ENCODE measurements around the gene PRKCZ.
"Not testable (repeated sequence)": the region's sequence is repeated elsewhere in the genome, so short reads cannot be mapped to it uniquely, and the experiment has no call there.

Gene PRKCZ

DNA sequence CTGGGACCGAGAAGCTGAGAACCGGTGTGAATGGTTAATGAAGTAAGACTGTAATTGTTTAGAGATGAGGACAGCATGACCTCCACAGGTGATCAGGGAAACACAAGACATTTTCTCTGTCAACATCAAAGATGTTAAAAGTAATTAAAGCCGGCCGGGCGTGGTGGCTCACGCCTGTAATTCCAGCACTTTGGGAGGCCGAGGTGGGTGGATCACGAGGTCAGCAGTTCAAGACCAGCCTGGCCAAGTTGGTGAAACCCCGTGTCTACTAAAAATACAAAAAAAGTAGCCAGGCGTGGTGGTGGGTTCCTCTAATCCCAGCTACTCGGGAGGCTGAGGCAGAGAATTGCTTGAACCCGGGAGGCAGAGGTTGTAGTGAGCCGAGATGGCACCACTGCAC is 88.9 kb downstream of the PRKCZ start:
- DNase-seq: not testable (repeated sequence)

DNA sequence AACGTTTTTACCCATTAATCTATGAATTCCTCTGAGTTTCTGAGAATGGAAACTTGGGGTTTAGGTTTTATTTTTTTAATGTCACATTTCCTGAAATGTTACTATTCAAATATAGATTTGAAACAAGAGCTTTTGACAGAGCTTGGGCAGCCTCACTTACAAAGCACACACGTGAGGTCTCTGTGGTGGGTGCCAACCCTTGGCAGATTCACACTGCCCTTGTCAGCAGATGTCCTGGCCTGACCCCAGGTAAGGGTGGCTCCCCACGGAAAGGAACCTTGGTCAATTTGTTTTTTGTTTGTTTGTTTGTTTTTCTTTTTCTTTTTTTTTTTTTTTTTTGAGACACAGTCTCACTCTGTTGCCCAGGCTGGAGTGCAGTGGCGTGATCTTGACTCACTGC is 90.8 kb downstream of the PRKCZ start:
- DNase-seq: no peak

DNA sequence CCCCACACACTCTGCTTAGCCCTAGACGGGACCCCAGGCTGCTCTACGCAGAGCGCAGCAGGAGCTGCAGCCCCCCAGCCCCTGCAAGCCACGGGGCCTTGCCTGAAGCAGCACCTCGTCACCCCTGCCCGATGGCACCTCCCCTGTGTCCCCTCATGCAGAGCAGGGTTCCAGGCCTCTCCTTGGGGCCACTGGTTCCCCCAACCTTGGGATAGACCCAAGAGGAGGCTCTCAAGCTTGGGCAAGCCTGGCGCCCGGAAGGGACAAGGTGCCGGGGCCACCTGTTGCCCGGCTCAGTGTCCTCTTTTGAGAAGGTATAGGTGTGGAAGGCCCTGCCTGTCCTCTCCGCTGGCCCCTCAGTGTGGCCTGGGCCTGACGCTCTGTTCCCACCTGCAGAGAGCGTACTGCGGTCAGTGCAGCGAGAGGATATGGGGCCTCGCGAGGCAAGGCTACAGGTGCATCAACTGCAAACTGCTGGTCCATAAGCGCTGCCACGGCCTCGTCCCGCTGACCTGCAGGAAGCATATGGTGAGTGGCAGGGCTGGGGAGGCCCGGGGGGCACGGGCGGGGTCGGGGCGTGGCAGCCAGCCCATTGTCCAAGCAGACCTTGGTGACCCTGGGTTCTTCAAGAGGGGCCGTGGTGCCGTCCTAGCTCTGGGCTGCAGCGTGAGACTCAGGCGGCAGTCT is 93.7 kb downstream of the PRKCZ start:
- DNase-seq: no peak

DNA sequence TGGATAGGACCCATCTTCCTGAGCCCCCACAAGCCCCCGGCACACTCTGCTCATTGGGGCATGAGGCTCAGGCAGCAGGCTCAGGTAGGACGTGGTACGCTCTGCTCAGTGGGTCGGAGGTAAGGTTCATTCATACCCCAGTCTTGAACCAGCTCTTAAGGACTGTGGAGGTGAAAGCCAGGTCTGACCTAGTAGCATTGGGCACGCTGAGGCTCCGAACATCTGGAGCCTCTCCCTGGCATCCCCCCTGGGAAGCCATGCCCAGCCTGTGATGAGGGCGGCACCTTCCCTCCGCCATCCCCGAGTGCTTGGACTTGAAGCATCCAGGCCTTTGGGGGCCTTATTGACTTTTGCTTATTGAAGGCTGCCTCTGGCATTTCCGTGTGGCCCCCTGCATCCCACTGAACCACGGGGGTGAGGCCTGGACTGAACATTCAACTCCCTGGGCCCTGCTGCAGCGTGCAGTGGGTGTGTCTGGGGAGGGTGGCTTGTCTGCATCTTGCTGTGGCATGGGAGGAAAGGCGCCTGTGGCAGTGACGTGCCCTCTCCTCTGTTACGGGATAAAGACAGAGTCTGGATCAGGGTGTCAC is 94.4 kb downstream of the PRKCZ start:
- no peak for DNase-seq

DNA sequence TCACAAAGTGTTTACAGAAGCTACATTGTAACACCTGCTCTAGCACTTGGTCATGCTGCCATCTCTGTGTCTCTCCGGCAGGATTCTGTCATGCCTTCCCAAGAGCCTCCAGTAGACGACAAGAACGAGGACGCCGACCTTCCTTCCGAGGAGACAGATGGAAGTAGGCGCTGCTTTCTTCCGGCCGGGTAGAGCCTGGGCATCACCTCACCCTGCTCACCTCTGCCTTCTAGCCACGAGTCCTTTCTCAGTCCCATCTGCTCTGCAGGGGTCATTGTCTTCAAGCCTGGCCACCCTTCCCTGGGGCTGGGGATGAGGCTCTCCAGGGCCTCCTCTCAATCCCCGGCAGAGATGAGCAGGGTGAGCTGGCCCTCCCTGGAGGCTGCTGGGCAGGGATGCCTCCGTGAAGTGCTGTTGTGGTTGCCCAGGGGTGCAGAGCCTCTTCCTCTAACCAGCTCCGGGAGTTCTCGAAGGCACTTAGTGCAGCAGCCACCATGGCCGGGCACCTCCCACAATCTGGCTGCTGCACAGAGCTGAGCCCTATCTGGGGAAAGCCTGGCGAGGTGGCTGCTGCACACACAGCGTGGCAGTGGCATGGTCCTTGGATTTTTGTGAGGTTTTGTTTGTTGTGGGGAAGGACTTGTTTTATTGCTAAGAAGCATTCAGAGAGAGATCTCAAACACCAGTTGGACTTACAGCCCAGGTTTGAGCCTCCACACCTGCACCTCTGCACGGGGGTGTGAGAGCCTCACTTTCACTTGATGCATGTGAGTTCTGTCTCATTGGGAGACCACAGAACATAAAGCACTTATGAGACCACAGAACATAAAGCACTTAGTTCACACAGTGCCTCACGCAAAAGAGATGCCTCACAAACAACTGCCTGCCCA is 96.0 kb downstream of the PRKCZ start:
- no peak for DNase-seq

DNA sequence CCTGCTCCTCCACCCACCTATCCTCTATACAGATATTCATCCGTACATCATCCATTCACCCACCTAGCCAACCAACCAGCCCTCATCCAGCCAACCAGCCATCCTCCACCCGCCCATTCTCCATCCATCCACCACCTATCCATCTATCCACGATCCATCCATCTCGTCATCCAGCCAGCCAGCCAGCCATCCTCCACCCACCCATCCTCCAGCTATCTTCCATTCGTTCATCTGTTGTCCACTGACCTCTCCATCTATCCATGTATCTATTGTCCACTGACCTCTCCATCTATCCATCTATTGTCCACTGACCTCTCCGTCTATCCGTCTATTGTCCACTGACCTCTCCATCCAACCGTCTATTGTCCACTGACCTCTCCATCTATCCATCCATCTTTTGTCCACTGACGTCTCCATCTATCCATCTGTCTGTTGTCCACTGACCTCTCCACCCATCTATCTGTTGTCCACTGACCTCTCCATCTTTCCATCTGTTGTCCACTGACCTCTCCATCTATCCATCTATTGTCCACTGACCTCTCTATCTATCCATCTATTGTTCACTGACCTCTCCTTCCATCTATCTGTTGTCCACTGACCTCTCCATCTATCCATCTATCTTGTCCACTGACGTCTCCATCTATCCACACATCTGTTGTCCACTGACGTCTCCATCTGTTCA is 96.8 kb downstream of the PRKCZ start:
- DNase-seq: no peak

DNA sequence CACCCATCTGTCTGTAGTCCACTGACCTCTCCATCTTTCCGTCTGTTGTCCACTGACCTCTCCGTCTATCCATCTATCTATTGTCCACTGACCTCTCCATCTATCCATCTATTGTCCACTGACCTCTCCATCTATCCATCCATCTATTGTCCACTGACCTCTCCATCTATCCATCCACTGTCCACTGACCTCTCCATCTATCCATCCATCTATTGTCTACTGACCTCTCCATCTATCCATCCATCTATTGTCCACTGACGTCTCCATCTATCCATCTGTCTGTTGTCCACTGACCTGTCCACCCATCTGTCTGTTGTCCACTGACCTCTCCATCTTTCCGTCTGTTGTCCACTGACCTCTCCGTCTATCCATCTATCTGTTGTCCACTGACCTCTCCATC is 97.7 kb downstream of the PRKCZ start:
- not testable (repeated sequence) for DNase-seq

DNA sequence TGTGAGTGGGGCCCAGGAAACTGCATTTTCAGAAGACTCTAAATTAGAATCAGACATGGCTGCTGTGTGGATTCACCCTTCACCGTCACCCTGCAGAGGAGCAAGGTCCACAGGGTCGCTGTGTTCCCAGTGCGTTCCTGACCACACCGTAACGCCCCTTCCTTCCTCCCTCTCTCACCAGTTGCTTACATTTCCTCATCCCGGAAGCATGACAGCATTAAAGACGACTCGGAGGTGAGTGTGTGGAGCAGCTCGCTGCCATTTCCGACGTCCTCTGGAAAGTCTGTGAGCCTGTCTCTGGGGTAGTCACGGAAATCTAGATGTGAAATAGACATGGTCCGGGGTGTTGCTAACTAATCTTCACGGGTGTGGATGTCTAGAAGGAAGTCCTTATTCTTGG is 98.5 kb downstream of the PRKCZ start:
- peak; percentile 34 for DNase-seq

DNA sequence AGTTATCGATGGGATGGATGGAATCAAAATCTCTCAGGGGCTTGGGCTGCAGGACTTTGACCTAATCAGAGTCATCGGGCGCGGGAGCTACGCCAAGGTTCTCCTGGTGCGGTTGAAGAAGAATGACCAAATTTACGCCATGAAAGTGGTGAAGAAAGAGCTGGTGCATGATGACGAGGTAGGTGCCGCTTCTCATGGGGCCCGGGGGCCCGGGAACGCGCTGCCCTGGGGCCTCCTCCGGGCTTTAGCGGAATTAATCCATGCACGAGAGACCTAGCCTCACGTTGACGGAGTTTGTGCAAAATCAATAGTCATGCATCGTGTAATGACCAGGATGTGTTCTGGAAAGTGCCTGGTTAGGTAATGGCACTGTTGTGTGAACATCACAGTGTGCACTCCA is 100.6 kb downstream of the PRKCZ start:
- no peak for DNase-seq

DNA sequence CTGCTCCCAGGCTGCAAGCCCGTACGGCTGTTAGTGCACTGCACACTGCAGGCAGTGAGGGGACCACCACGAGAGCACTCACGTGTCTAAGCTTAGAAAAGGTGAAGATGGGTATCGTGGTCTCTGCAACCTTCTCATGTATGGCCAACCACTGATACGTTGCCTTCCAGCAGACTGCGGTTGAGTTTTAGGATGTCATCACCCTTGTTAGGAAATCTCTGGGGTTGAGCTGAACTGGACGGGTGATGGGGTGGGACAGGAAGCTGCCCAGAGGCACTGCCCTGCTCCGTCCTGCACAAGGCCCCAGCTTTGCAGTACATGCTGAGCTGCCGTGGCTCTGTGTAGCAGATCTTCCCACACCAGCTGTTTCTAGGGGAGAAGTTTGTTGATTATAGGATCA is 101.0 kb downstream of the PRKCZ start:
- no peak for DNase-seq

DNA sequence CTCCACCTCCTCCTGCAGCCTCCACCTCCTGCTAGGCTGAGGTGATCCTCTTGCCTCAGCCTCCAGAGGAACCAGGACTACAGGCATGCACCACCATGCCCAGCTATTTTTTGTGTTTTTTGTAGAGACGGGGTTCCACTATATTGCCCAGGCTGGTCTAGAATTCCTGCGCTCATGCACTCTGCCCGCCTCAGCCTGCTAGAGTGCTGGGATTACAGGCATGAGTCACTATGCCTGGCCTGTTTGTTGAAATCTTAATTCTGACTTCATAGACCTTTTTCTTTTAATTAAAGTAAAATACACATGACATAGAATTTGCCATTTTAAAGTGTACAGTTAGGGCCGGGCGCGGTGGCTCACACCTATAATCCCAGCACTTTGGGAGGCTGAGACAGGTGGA is 101.7 kb downstream of the PRKCZ start:
- DNase-seq: no peak

DNA sequence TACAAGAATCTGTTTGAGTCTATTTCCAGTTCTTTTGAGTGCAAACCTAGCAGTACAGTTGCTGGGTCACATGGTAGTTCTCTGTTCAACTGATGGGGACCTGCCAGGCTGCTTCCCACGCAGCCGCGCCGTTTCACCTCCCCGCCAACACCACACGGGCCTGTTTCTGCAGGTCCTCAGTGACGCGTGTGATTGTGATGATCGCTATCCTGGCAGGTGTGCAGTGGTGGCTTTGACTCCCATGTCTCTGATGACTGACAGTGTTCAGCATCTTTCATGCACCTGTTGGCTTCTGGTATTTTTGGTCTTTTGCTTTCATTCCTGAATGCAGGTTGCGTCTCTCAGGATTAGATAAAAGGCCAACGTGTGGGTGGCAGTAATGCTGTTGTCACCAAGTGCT is 102.7 kb downstream of the PRKCZ start:
- DNase-seq: no peak

DNA sequence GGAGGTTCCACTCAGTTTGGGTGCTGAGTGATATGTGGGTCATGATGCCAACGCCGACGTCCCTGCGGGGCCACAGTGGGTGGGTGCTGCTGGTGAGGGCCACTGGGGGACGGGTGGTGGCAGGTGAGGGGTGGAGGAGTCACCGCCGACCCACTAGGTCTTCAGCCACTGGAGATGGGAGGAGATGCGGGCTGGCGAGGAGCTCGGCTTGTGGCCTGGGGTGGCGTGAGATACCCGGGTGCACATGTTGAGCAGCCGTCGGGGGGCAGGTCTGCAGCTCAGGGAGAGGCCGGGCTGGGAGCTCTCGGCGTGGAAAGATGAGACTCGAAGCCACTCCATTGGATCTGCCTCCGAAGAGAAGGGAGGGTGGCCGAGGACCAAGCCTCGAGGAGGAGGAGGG is 103.8 kb downstream of the PRKCZ start:
- DNase-seq: no peak

DNA sequence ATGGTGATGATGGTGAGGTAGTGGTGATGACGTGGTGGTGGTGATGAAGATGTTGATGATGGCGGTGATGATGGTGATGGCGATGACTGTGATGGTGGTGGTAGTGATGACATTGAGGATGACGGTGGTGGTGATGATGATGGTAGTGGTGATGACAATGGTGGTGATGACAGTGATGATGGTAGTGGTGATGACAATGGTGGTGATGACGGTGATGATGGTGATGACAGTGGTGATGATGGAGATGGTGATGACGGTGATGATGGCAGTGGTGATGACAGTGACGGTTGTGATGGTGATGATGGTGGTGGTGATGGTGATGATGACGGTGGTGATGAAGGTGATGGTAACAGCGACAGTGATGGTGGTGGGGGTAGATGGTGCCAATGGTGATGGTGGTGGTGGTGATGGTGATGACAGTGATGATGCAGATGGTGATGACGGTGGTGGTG is 105.0 kb downstream of the PRKCZ start:
- DNase-seq: no peak

DNA sequence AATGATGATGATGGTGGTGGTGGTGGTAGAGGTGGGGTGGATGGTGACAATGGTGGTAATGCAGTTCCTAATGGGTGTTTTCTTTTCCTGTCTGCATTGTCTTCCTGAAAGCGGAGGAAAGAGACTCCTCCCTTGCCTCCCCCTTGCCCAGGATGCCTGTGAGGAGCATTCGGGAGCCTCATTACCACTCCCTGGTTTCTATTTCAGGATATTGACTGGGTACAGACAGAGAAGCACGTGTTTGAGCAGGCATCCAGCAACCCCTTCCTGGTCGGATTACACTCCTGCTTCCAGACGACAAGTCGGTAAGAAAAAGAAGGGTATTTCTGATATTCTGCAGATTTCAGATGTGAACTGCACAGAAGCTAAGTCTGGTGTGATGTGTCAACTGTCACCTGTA is 105.6 kb downstream of the PRKCZ start:
- no peak for DNase-seq

DNA sequence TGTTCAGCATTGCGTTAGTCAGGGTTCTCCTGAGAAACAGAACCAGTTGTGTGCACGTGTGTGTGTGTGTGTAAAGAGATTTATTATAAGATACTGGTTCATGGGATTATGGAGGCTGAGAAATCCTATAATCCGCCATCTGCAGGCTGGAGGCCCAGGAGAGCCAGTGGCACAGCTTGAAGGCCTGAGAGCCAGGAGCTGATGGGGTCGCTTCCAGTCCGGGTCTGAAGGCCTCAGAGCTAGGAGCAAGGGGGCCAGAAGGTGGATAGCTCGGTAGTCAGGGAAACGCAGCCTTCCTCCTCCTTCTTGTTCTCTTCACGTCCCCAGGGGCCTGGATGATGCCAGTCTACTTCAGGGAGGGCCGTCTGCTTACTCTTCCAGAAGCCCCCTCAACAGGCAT is 106.7 kb downstream of the PRKCZ start:
- DNase-seq: no peak

DNA sequence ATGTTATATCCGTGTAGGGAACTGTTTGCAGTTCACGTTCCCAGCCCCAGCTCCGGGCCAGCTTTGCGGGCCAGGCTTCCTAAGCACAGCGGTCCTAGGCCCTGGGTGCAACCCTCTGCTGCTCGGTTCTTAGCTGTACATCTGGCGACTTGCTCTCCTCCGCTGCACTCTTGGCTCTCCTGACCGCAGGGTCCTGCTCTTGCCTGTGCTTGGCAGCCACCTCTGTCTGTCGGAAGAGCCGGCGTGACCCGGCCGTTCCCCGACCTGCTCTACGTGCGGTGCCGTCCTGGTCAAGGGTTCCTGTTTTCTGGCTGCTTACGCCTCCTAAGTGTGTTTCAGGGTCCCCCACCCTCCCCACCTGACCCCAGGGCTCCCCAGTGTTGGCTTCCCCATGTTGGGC is 107.6 kb downstream of the PRKCZ start:
- no peak for DNase-seq

DNA sequence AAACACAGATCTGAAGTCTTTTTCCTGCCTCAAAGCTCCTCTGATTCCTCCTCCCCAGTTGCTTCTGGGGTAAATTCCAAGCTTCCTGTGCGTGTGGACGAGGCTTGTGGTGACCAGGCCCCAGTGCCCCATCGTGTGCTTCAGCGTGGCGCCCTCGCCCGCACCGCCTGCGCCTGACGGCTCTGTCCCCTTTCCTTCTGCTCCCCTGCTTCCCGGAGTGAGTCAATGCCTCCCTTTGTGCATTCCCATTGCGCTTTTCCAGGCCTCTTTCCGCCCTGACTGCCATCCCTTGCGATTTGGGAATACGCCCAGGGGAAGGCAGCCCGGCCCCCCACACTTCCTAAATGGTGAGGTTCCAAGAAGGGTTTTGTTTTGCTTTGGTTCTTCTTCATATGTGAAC is 108.1 kb downstream of the PRKCZ start:
- DNase-seq: no peak

DNA sequence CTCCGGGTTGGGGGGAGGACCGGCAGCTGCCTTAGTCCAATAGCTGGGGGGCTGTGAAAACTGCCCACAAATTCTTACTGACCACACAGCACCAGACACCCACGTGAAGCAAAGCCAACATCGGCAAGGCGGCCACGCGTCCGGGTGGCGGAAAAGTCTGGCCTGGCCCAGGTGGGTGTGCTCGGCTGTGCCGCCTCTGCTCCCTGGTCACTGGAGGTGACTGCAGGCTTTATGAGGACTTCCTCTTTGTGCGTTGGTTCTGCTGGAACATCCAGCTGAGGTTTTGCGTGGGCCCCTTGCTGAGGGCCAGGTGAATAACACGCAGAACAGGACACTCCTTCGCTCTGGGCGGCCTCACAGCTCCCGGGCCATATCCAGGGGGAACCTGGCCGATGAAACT is 108.9 kb downstream of the PRKCZ start:
- DNase-seq: no peak

DNA sequence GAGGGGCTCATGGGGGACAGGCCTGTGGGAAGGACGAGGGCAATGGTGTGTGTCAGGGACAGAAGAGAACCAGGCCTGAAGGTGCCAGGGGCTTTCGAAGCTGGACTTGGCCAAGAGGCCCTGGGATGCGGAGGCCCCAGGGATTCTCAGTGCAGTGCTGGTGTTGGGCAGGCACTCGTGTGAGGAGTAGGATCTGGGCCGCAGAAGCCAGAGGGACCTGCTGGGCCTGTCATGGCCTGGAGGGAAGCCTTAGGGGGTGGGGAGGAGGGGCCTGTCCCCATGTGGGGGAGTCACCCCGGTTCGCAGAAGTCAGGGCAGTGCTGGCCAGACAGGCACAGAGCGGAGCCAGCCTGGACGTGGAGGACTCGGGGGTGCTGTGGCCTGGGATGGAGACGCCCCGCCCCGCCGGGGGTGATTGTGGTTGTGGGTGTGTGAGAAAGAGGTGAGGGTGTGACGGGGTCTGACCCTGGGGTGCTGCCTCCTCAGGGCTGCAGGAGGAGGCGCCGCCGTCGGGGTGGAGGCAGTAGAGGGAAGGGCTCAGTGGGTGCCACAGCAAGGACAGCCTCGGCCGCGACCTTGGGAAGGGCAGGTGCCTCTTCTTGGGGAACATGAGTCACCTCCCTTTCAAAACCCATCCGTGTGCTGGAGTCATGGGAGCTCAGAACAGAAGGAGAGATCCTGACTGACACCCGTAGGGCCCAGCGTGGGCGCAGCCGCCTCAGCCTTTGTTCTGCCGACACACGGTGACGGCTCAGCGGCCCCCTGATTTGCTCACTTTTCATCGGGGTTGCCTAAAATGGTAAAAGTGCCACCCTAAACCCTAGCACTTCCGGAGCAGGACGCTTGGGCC is 110.5 kb downstream of the PRKCZ start:
- DNase-seq: no peak

DNA sequence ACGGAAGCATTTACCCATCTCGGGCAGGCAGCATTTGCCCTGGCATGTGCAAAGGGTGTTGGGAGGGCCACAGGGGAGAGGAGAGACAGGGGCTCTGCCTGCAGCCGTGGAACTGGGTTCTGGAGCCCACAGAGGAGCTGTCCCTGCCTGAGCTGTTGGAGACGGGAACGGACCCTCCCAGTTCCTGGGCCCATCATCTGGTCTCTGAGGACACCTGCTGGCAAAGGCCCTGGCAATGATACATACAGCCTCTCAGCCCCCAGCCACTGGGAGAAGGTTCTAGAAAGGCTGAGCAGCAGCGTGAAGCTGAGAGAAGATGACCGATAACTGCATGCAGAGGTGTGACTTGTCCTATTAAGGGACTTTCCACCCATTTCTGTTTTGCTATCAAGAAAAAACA is 113.0 kb downstream of the PRKCZ start:
- DNase-seq: no peak

DNA sequence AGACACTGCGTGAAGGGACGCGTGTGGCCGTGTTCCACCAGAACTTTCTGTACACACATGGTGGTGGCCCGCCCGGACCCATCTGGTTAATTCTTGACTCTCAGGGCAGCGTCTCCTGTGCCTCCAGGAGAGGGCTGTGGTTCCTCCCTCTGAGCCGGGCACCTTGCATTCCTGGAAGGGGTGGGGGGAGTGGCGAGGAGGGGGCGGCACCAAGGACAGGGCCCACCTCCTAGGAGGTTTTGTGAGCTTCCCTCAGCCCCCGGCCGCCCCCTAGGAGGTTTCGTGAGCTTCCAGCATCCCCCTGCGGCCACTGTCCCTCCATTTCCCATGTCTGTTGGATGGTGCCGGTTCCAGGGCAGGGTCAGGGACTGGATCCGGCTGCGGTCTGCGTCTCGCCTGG is 115.4 kb downstream of the PRKCZ start:
- DNase-seq: no peak

DNA sequence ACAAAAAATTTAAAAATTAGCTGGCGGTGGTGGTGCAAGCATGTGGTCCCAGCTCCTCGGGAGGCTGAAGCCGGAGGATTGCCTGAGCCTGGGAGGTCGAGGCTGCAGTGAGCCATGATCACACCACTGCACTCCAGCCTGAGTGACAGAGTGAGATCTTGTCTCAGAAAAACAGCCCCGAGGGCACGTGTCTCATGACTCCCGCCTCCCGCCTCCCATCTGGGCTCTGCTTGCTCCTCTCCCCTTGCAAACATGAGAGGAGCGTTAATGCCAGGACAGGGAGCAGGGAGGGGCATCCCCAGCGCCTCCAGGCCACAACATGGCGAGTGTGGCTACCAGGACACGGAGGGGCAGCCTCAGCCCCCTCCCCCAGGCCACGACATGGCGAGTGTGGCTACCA is 116.0 kb downstream of the PRKCZ start:
- no peak for DNase-seq
